GM19397 (cell line): Measurements from ENCODE around the gene PARP14.

Source experiments
- ATAC-seq: cut with Tn5 transposase; IDR thresholded peaks from one replicate; pipeline ENCODE4 v1.9.1; 2021; ENCODE audit warnings: mild to moderate bottlenecking, moderate library complexity; ENCODE audit not compliant: unreplicated experiment

The PARP14 gene

GRCh38 chr3:122767540-122768372, 87.1 kb downstream of the PARP14 start:
- ATAC-seq = no peak

GRCh38 chr3:122770521-122771202, 90.0 kb downstream of the PARP14 start:
- no peak for ATAC-seq

GRCh38 chr3:122772827-122773226, 92.2 kb downstream of the PARP14 start:
- ATAC-seq = no peak

- no peak for ATAC-seq
These were observed 93.4 kb downstream of the PARP14 start for GRCh38 chr3:122773944-122774509.

- no peak for ATAC-seq
These were observed 93.9 kb downstream of the PARP14 start for GRCh38 chr3:122774564-122774963.

- no peak for ATAC-seq
These were observed 96.2 kb downstream of the PARP14 start for GRCh38 chr3:122776675-122777468.

GRCh38 chr3:122777563-122777962, 96.9 kb downstream of the PARP14 start:
- no peak for ATAC-seq
